SK-N-MC (cell line): ENCODE measurements around the gene THRSP.

Source experiments
- EZH2 ChIP-seq: fragments of 200-600 bp; sonication (generic); IDR thresholded peaks from one replicate; pipeline ENCODE4 v1.6.1; 2017; ENCODE audit warnings: antibody characterized with exemption
- FOXP2 ChIP-seq: optimal IDR thresholded peaks from 2 replicates; pipeline ENCODE3; 2011; ENCODE audit warnings: mild to moderate bottlenecking, moderate library complexity; ENCODE audit not compliant: insufficient read depth; ENCODE audit errors: extremely low read length, control extremely low read depth
- POLR2AphosphoS5 ChIP-seq: IDR thresholded peaks from 2 replicates; pipeline ENCODE4 v1.6.1; 2012; ENCODE audit warnings: mild to moderate bottlenecking, low read depth, low read length, borderline replicate concordance

DNA sequence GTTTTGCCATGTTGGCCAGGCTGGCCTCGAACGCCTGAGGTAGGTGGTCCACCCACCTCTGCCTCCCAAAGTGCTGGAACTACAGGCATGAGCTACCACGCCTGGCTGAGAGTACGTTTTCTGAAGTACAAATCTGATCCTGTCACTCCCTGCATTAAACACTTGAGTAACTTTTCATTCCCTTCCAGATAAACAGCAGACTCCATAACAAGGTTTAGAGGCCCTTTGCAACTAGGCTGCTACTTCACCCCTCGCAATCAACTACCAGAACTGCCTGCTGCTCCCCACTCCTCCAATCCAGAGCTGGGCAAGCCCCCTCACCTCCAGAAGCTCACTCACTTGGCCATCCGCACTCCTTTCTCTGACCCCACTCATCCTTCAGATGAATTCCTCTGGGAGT is 42.0 kb upstream of the THRSP start:
- TF ChIP-seq EZH2 (no peak), POLR2AphosphoS5 (no peak), FOXP2 (no peak)
